Esophagus squamous epithelium (tissue), 4 donors: ENCODE measurements around the gene ADGRG1.

Experiments
- POLR2A ChIP-seq, 4 donors: fragments of 450-650 bp; IDR thresholded peaks; one replicate each; pipeline ENCODE4 v1.6.1; 2017; ENCODE audit warnings: antibody characterized with exemption in 4 of 4, mild to moderate bottlenecking in 4 of 4, moderate library complexity in 3 of 4
- TF ChIP-seq, protein P1 (sequence below), 6 experiments: fragments of 450-650 bp in 4 of 6; fragments of 200-600 bp in 2 of 6; sonication (generic) in 2 of 6; IDR thresholded peaks; one replicate each; pipeline ENCODE4 v1.5.1; 2016 to 2019; ENCODE audit warnings: antibody characterized with exemption in 6 of 6, mild to moderate bottlenecking in 4 of 6, moderate library complexity in 4 of 6

DNA sequence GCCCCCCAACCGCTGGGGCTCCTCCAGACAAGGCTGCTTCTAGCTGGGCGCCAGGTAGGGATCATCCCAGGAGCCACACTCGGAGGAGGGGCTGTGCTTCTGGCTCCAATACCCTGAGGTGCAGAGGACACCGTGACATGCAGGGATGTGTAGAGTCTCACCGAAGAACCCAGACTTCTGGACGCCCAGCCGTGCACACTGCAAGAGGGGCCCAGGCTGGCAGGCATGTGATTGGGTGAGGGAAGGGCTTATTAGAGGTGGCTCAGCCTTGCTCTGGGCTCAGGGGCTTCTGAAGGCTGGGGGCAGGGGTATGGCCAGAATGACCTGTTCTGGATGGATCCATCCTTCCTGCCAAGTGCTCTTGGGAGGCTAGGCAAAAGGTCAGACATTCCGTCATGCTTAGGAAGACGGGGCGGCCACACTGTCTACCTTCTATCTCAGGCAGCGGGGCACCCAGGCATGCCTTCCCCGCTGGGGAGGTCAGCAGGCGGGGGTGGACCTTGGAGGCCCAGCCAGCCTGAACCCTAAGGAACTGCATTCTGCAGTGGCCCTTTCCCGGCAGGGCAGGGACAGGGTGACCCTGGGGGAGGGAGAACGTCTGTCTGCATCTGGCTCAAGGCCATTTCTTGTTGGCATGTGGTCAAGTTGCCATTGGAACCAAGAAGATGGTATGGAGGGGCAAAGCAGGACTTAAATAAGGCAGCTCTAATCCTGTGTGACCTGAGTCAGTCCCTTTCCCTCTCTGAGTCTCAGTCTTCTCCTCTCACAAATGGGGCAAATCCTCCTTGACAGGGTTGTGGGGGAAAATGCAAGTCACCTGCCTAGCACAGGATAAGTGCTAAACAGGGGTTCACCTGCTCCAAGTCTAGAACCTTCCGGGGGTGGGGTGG is 5.8 kb upstream of the ADGRG1 start:
- no peak for TF ChIP-seq POLR2A (IDR thresholded peaks at IDR 0.05)
- TF ChIP-seq, protein P1, sequence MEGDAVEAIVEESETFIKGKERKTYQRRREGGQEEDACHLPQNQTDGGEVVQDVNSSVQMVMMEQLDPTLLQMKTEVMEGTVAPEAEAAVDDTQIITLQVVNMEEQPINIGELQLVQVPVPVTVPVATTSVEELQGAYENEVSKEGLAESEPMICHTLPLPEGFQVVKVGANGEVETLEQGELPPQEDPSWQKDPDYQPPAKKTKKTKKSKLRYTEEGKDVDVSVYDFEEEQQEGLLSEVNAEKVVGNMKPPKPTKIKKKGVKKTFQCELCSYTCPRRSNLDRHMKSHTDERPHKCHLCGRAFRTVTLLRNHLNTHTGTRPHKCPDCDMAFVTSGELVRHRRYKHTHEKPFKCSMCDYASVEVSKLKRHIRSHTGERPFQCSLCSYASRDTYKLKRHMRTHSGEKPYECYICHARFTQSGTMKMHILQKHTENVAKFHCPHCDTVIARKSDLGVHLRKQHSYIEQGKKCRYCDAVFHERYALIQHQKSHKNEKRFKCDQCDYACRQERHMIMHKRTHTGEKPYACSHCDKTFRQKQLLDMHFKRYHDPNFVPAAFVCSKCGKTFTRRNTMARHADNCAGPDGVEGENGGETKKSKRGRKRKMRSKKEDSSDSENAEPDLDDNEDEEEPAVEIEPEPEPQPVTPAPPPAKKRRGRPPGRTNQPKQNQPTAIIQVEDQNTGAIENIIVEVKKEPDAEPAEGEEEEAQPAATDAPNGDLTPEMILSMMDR (IDR thresholded peaks at IDR 0.05), result no peak
